ENCODE measurements around the gene BMPR1A.

- TF ChIP-seq MYC (IDR thresholded peaks at IDR 0.05; ENCODE audit: borderline replicate concordance, low read length) (no peak), POLR2A (IDR thresholded peaks at IDR 0.05; ENCODE audit: low read length) (no peak)
These were observed 205.9 kb downstream of the BMPR1A start for GRCh38 chr10:86962136-86962980.
